Colonic mucosa (tissue), 4 donors: Measurements from ENCODE around the gene SLC38A4. TPM values are rescaled to one million over a fixed set of nuclear protein-coding genes. Genes with fewer than 3 reads are reported as not detected.

ENCODE experiments used
- DNase-seq: peaks from one replicate; pipeline ENCODE4 v3.0.0-alpha.2; 2020
- H3K27ac ChIP-seq: fragments of 200-600 bp; one replicate; pipeline ENCODE4 v1.8.0; 2021
- H3K27me3 ChIP-seq: fragments of 200-600 bp; one replicate; pipeline ENCODE4 v1.8.0; 2021
- H3K36me3 ChIP-seq: fragments of 200-600 bp; one replicate; pipeline ENCODE4 v1.8.0; 2021
- H3K4me1 ChIP-seq: fragments of 200-600 bp; one replicate; pipeline ENCODE4 v1.8.0; 2021; ENCODE audit warnings: mild to moderate bottlenecking
- H3K4me3 ChIP-seq: fragments of 200-600 bp; one replicate; pipeline ENCODE4 v1.8.0; 2021
- H3K9ac ChIP-seq, 2 donors: one replicate each; pipeline ENCODE4 v1.7.0; 2013; ENCODE audit warnings: control low read depth in 2 of 2, low read depth in 2 of 2, low read length in 2 of 2
- H3K9me3 ChIP-seq: fragments of 200-600 bp; one replicate; pipeline ENCODE4 v1.8.0; 2021
- intact Hi-C: fragments of 100-400 bp; cut with DNase I; formaldehyde crosslinking; loops from one replicate; pipeline ENCODE4 v1.14.1; 2022
- total RNA-seq, 2 donors: library from RNA; stranded (reverse); fragmentation: NEBNext Ultra II Directional in 1 of 2; extraction: Animal tissue kit (Norgen Biotek cat#: 25700) in 1 of 2; gene quantifications; one replicate each; pipeline ENCODE4 v1.2.1, GENCODE V29; 2021
- TF ChIP-seq, protein P1 (sequence below): fragments of 200-600 bp; IDR thresholded peaks from one replicate; pipeline ENCODE4 v1.8.0; 2022; ENCODE audit warnings: antibody characterized with exemption, mild to moderate bottlenecking
- donor health status: healthy.
- donor health status: DM: no; HTN: no; CAD: no.
- donor health status: DM: no; HTN: no; CAD: no.

SLC38A4 gene
- total RNA-seq, 2 donors from 2014 or later: 2.8 to 3.2 TPM

DNA sequence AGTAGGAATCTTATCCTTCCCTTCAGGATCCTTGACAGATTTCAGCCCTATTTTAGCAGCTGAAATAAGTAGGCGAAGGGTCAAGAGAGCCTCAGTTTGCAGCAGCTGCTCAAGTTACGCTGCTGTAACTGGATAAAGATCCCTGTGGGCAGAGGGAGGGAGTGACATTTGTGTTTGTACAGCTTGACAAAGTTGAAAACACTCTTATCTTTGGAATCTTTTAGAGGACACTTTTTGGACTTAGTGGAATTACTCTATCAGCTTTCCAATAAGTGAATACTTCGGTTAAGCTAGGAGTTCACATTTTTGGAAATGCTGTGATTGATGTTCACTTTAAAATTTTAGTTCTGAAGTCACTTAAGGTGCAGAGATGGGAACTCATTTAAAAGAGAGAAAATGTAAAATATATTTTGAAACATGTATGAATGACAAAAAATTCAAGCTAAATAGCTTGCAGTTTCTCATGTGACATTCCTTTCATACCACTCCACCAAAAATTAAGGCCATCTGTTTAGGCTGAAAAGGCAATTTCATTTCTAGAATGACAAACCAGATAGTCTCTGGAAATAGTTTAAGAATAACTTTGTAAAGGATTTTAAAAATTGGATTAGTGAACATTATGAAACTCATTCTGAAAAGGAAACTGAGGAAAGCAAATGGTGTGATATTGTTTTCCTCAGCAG, 55.2 kb downstream of the SLC38A4 start:
- H3K9me3 ChIP-seq: no peaks in the 10 kb centered on the region
- intact Hi-C loops: no loop called here
- no peak overlapping the region for H3K9ac ChIP-seq
- no peak overlapping the region for H3K4me3 ChIP-seq
- no peak overlapping the region for H3K27ac ChIP-seq
- H3K4me1 ChIP-seq: no peaks in the 10 kb centered on the region
- DNase-seq: no peak
- TF ChIP-seq, protein P1, sequence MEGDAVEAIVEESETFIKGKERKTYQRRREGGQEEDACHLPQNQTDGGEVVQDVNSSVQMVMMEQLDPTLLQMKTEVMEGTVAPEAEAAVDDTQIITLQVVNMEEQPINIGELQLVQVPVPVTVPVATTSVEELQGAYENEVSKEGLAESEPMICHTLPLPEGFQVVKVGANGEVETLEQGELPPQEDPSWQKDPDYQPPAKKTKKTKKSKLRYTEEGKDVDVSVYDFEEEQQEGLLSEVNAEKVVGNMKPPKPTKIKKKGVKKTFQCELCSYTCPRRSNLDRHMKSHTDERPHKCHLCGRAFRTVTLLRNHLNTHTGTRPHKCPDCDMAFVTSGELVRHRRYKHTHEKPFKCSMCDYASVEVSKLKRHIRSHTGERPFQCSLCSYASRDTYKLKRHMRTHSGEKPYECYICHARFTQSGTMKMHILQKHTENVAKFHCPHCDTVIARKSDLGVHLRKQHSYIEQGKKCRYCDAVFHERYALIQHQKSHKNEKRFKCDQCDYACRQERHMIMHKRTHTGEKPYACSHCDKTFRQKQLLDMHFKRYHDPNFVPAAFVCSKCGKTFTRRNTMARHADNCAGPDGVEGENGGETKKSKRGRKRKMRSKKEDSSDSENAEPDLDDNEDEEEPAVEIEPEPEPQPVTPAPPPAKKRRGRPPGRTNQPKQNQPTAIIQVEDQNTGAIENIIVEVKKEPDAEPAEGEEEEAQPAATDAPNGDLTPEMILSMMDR: no peak
- no peaks in the 10 kb centered on the region for H3K36me3 ChIP-seq
- no peaks in the 10 kb centered on the region for H3K27me3 ChIP-seq

DNA sequence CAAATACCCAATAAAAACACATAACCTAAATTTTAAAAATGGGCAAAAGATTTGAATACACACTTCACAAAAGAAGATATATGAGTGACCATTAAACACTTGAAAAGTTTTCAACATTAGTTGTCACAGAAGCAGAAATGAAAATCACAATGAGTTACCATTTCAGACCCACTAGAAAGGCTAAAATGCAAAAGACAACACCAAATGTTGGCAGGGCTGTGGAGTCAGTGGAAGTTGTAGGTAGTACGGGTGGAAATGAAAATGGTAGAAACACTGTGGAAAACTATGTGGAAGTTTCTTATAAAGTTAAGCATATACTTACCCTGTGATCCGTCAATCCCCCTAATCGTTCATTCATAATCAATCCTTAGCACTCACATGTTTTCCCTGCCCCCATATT, 61.8 kb downstream of the SLC38A4 start:
- H3K36me3 ChIP-seq: no peaks in the 10 kb centered on the region
- intact Hi-C loops: no loop called here
- TF ChIP-seq, protein P1: no peak
- DNase-seq: no peak
- no peak overlapping the region for H3K9ac ChIP-seq
- no peak overlapping the region for H3K27ac ChIP-seq
- no peaks in the 10 kb centered on the region for H3K9me3 ChIP-seq
- H3K4me1 ChIP-seq: no peaks in the 10 kb centered on the region
- no peak overlapping the region for H3K4me3 ChIP-seq
- H3K27me3 ChIP-seq: no peaks in the 10 kb centered on the region

DNA sequence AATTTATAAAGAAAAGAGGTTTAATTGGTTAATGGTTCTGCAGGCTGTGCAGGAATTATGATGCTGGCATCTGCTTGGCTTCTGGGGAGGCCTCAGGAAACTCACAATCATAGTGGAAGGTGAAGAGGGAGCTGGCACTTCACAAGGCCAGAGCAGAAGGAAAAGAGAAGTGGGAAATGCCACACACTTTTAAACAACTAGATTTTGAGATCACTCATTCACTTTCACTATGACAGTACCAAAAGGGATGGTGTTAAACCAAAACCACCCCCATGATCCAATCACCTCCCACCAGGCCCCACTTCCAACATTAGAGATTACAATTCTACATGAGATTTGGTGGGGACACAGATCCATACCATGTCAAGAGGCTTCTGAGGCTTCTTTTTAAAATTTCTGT, 62.6 kb downstream of the SLC38A4 start:
- H3K9me3 ChIP-seq: no peaks in the 10 kb centered on the region
- no peak overlapping the region for H3K27ac ChIP-seq
- H3K4me1 ChIP-seq: no peaks in the 10 kb centered on the region
- intact Hi-C loops: no loop called here
- H3K4me3 ChIP-seq: no peak overlapping the region
- DNase-seq: no peak
- H3K36me3 ChIP-seq: no peaks in the 10 kb centered on the region
- H3K27me3 ChIP-seq: no peaks in the 10 kb centered on the region
- no peak overlapping the region for H3K9ac ChIP-seq
- TF ChIP-seq, protein P1: no peak

DNA sequence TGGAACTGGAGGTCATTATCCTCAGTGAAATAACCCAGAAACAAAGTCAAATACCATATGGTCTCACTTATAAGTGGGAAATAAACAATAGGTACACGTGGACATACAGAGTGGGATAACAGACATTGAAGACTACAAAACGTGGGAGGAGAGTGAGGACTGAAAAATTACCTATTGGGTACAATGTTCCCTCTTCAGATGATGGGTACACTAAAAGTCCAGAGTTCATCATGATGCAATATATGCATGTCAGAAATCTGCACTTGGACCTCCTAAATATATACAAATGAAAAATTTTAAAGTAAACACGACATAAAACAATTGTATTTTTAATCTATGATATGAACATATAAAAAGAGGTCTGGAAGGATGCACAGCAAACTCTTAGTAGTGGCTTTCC, 71.2 kb downstream of the SLC38A4 start:
- Histone ChIP-seq H3K27me3 (no peaks in the 10 kb centered on the region), H3K9ac (no peak overlapping the region), H3K4me3 (no peak overlapping the region), H3K36me3 (no peaks in the 10 kb centered on the region), H3K4me1 (no peaks in the 10 kb centered on the region), H3K9me3 (no peaks in the 10 kb centered on the region), H3K27ac (no peak overlapping the region)
- no peak for DNase-seq
- intact Hi-C loops: no loop called here
- TF ChIP-seq, protein P1: no peak

DNA sequence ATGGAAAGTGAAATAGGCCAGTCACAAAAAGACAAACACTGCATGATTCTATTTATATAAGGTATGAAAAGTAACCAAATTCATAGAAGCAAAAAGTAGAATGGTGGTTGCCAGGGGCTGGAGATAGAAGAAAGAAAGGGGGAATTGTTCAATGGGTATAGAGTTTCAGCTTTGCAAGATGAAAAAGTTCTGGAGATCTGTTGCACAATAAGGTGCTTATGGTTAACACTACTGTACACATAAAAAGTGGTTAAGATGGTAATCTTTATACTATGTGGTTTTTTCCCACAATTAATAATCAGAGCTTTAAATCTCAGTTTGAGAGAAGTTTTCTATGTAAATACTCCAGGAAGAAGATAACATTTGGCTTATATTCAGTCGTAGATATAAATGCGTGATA, 73.4 kb downstream of the SLC38A4 start:
- Histone ChIP-seq H3K27me3 (no peaks in the 10 kb centered on the region), H3K36me3 (no peaks in the 10 kb centered on the region), H3K9ac (no peak overlapping the region), H3K27ac (no peak overlapping the region), H3K4me1 (no peaks in the 10 kb centered on the region), H3K4me3 (no peak overlapping the region), H3K9me3 (no peaks in the 10 kb centered on the region)
- TF ChIP-seq, protein P1: no peak
- DNase-seq: no peak
- intact Hi-C loops: no loop called here
